Brain pericyte (primary cell): Measurements from ENCODE around the gene ELMO1.

Source experiments
- DNase-seq: peaks from one replicate; pipeline ENCODE4 v3.0.0-alpha.2; 2012; ENCODE audit warnings: low read depth, low spot score

The ELMO1 gene

GRCh38 chr7:37368540-37368939 is 80.1 kb downstream of the ELMO1 start:
- DNase-seq: no peak

GRCh38 chr7:37367010-37367409 is 81.7 kb downstream of the ELMO1 start:
- DNase-seq: no peak

GRCh38 chr7:37366445-37366844 is 82.2 kb downstream of the ELMO1 start:
- no peak for DNase-seq

- no peak for DNase-seq
These were observed 83.3 kb downstream of the ELMO1 start for GRCh38 chr7:37365405-37365804.

GRCh38 chr7:37364856-37365255 is 83.8 kb downstream of the ELMO1 start:
- DNase-seq: no peak

GRCh38 chr7:37363536-37364491 is 84.8 kb downstream of the ELMO1 start:
- no peak for DNase-seq

- DNase-seq: no peak
These were observed 85.9 kb downstream of the ELMO1 start for GRCh38 chr7:37362802-37363201.

- DNase-seq: no peak
These were observed 88.2 kb downstream of the ELMO1 start for GRCh38 chr7:37360484-37360883.

GRCh38 chr7:37359662-37360444 is 88.8 kb downstream of the ELMO1 start:
- no peak for DNase-seq

GRCh38 chr7:37359180-37359579 is 89.5 kb downstream of the ELMO1 start:
- no peak for DNase-seq

GRCh38 chr7:37357637-37357996 is 91.0 kb downstream of the ELMO1 start:
- no peak for DNase-seq

GRCh38 chr7:37356911-37357636 is 91.6 kb downstream of the ELMO1 start:
- no peak for DNase-seq

- no peak for DNase-seq
These were observed 94.0 kb downstream of the ELMO1 start for GRCh38 chr7:37354656-37355131.

GRCh38 chr7:37353949-37354655 is 94.6 kb downstream of the ELMO1 start:
- no peak for DNase-seq

- DNase-seq: no peak
These were observed 95.4 kb downstream of the ELMO1 start for GRCh38 chr7:37352974-37353948.

GRCh38 chr7:37352251-37352880 is 96.3 kb downstream of the ELMO1 start:
- no peak for DNase-seq

- no peak for DNase-seq
These were observed 96.9 kb downstream of the ELMO1 start for GRCh38 chr7:37351716-37352115.

- DNase-seq: no peak
These were observed 98.6 kb downstream of the ELMO1 start for GRCh38 chr7:37349979-37350590.

GRCh38 chr7:37348982-37349381 is 99.7 kb downstream of the ELMO1 start:
- no peak for DNase-seq
